Cardiac muscle cell (in vitro differentiated cells and primary cell): ENCODE results near the gene MED12L. TPM values are rescaled to one million over a fixed set of nuclear protein-coding genes. Genes with fewer than 3 reads are reported as not detected.
A peak's percentile ranks its signal among the peaks of the same experiment; 100 is the strongest.
"Not testable (repeated sequence)": the region's sequence is repeated elsewhere in the genome, so short reads cannot be mapped to it uniquely, and the experiment has no call there.

Source experiments
- DNase-seq, 2 donors: peaks; one replicate each; pipeline versions ENCODE4 v3.0.0 to v3.0.0-alpha.2; 2010 to 2017; ENCODE audit warnings: low read depth in 1 of 2, low spot score in 1 of 2
- H3K27ac ChIP-seq: fragments of 200-600 bp; sonication (generic); 2 replicates; pipeline ENCODE4 v1.5.1; 2016
- H3K27me3 ChIP-seq: fragments of 200-600 bp; sonication (generic); 2 replicates; pipeline ENCODE4 v1.6.0; 2016; ENCODE audit warnings: control low read depth
- H3K36me3 ChIP-seq: fragments of 200-600 bp; sonication (generic); 2 replicates; pipeline ENCODE4 v1.5.1; 2016; ENCODE audit warnings: control low read depth
- H3K4me1 ChIP-seq: fragments of 200-600 bp; sonication (generic); 2 replicates; pipeline ENCODE4 v1.8.1; 2017; ENCODE audit warnings: low read depth, mild to moderate bottlenecking, mixed run types
- H3K4me3 ChIP-seq: fragments of 200-600 bp; sonication (generic); 2 replicates; pipeline ENCODE4 v1.5.1; 2016; ENCODE audit warnings: mild to moderate bottlenecking
- H3K9me3 ChIP-seq: fragments of 200-600 bp; sonication (generic); 2 replicates; pipeline ENCODE4 v1.5.1; 2017; ENCODE audit warnings: low read depth, mild to moderate bottlenecking, control low read depth
- polyA plus RNA-seq: library from polyadenylated mRNA; unstranded; fragments of >200 nt; fragmentation: Nextera tagmentation; extraction: Ambion mirVana; gene quantifications from 2 replicates; pipeline ENCODE4 v1.2.1, GENCODE V29; 2016
- total RNA-seq: library from RNA; depleted of rRNA; stranded (reverse); fragments of >200 nt; gene quantifications from 2 replicates; pipeline ENCODE4 v1.2.3, GENCODE V29; 2016
- TF ChIP-seq, protein P1 (sequence below): IDR thresholded peaks from 2 replicates; pipeline ENCODE4 v1.5.1; 2012; ENCODE audit warnings: low read depth, mild to moderate bottlenecking, low read length

MED12L gene
- total and polyA plus RNA-seq, 2 experiments from 2014 or later: 1.9 to 6.9 TPM

DNA sequence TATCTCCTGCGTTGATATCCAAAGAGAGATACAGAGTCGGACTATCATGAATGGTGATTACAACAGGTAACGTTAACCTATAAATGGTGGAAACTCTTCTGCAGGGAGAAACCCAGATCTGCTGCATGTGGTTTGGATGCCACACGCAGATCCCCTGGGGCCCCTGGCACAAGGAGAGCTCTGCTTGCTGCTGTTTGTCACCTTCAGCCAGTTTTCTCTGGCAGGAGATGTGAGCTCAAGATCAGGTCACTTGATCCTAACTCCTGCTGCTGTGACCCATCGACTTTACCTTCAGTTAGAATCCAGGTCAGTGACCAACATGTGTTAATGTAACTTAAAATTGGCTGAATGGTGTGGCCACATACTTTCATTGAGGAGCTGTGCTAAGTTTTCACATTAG is 141.4 kb downstream of the MED12L start:
- Histone ChIP-seq H3K4me1 (peaks cover 33% of the 10 kb centered on the region), H3K27ac (peak overlapping the region; percentile 49), H3K36me3 (no peaks in the 10 kb centered on the region), H3K27me3 (no peaks in the 10 kb centered on the region), H3K9me3 (no peaks in the 10 kb centered on the region), H3K4me3 (no peak overlapping the region)
- no peak for DNase-seq
- TF ChIP-seq, protein P1, sequence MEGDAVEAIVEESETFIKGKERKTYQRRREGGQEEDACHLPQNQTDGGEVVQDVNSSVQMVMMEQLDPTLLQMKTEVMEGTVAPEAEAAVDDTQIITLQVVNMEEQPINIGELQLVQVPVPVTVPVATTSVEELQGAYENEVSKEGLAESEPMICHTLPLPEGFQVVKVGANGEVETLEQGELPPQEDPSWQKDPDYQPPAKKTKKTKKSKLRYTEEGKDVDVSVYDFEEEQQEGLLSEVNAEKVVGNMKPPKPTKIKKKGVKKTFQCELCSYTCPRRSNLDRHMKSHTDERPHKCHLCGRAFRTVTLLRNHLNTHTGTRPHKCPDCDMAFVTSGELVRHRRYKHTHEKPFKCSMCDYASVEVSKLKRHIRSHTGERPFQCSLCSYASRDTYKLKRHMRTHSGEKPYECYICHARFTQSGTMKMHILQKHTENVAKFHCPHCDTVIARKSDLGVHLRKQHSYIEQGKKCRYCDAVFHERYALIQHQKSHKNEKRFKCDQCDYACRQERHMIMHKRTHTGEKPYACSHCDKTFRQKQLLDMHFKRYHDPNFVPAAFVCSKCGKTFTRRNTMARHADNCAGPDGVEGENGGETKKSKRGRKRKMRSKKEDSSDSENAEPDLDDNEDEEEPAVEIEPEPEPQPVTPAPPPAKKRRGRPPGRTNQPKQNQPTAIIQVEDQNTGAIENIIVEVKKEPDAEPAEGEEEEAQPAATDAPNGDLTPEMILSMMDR: no peak

DNA sequence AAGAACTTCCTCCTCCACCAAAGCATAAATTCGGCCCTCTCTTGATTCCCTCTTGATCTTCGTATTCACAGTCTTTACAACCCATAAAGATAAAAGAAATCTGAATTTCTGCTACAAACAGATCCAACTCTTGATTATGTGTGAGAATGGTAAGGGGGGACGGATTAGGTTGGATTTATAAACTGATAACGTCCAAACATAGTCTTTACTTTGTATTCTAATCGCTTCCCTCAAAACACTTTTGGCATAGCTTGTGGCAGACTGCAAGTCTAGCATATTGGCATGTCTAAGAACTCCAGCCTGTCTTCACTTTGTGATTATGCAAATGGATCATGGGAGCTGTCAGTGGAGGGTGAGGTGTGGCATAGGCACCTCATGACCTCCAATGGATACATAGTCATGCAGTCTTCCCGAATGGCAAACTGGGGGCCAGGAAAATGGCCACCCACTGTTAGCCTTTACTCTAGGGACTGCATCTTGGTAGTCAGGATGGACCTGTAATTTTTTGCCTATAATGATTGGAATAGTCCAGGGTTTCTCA is 141.9 kb downstream of the MED12L start:
- TF ChIP-seq, protein P1: no peak

DNA sequence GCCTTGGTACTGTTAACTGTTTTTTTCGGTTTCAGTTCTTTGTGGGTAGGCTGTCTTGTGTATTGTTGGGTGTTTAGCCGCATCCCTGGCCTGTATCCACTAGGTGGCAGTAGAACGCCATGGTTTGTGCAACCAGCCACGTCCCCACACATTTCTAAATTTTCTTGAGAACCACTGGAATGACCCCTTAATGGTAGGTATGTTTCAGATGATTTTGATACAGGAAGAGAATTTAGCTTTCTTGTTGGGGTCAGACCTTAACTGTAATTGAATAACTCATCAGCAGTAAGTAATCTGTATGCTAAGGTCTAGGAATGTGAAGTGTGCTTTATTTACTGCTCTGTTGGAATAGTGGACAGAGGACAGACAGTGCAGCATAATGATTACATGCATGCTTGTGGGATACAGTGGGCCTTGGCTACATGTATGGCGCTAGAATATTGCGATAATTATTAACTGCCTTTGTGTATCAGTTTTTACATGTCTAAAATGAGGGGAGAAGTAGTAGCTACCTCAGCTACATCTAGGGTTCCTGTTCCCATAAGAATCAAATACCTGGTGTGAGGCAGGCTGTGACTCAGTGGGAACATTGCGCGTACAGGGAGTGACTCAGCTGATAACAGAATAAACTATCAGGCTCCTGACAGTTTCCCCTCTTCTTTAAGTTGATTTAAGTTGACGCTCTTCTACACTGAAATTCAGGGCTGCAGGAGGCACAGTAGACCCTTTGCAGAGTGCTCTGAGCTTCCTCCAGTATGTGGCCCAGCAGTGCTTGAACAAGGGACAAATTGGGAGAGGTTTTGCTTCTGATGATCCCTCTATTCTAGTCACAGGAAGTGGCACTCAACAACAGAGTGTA is 142.6 kb downstream of the MED12L start:
- DNase-seq: peak; percentile 79 to 90
- no peaks in the 10 kb centered on the region for H3K9me3 ChIP-seq
- no peaks in the 10 kb centered on the region for H3K27me3 ChIP-seq
- TF ChIP-seq, protein P1: peak; percentile 93
- H3K27ac ChIP-seq: no peak overlapping the region
- peaks cover 33% of the 10 kb centered on the region for H3K4me1 ChIP-seq
- H3K36me3 ChIP-seq: no peaks in the 10 kb centered on the region
- no peak overlapping the region for H3K4me3 ChIP-seq

More for the DNA sequence above, 141.9 kb downstream of the MED12L start:
- Histone ChIP-seq H3K36me3 (no peaks in the 10 kb centered on the region), H3K4me1 (peaks cover 33% of the 10 kb centered on the region), H3K27ac (peak overlapping the region; percentile 49), H3K27me3 (no peaks in the 10 kb centered on the region), H3K4me3 (no peak overlapping the region), H3K9me3 (no peaks in the 10 kb centered on the region)
- DNase-seq: no peak

DNA sequence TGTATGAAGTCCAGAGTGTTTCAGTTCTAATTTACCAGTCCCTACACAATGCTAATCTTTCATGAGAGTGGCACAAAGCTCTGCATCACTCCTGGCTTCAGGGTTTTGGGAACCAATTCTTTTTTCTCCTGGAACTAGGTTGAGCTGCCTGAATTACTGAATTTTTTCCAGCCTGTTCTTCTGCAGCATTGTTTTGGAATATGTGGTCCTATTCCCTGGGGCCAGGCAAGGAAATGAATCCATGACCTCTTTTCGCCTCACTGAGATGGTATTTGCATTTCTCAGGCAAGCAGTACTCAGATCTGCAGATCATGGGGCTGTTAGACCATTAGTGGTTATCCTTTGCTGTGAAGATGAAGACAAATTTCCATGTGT is 143.2 kb downstream of the MED12L start:
- Histone ChIP-seq H3K4me3 (no peak overlapping the region), H3K4me1 (peaks cover 33% of the 10 kb centered on the region), H3K27ac (no peak overlapping the region), H3K9me3 (no peaks in the 10 kb centered on the region), H3K36me3 (no peaks in the 10 kb centered on the region), H3K27me3 (no peaks in the 10 kb centered on the region)
- peak in 1 of 2 donors; percentile 60 for DNase-seq
- TF ChIP-seq, protein P1: no peak

DNA sequence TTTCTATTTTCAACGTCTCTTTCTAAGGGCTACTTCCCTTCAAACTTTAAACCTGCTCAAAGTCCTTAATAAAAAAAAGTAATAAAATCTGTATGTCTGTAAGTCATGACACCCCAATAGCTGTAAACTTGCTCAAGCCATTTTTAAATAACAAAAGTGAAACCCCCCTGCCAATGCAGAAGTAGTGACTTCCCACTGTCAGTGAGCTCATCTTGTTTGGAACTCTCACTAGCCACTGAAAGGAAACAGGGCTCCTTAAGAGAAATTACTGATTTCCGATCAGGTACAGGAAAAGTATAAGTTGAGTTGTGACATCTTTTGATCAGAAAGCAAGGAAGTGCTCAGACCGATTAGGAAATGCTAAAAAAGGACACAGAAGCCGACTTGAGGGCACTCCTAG is 145.2 kb downstream of the MED12L start:
- H3K27ac ChIP-seq: no peak overlapping the region
- DNase-seq: no peak
- TF ChIP-seq, protein P1: no peak

DNA sequence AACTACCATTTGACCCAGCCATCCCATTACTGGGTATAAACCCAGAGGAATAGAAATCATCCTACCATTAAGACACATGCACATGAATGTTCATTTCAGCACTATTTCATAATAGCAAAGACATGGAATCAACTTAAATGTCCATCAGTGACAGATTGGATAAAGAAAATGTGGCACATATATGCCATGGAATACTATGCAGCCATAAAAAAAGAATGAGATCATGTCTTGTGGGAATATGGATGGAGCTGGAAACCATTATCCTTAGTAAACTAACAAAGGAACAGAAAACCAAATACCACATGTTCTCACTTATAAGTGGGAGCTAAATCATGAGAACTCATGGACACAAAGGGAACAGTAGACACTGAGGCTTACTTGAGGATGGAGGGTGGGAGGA is 146.9 kb downstream of the MED12L start:
- H3K27me3 ChIP-seq, H3K36me3 ChIP-seq, H3K27ac ChIP-seq, H3K9me3 ChIP-seq, H3K4me3 ChIP-seq, DNase-seq, H3K4me1 ChIP-seq: not testable (repeated sequence)

More for the DNA sequence above, 145.2 kb downstream of the MED12L start:
- Histone ChIP-seq H3K4me1 (peaks cover 15% of the 10 kb centered on the region), H3K4me3 (no peak overlapping the region), H3K27me3 (no peaks in the 10 kb centered on the region), H3K36me3 (no peaks in the 10 kb centered on the region), H3K9me3 (no peaks in the 10 kb centered on the region)
